T47D (cell line): ENCODE results near the gene AXL.
"Not testable (repeated sequence)": the region's sequence is repeated elsewhere in the genome, so short reads cannot be mapped to it uniquely, and the experiment has no call there.

Source experiments
- DNase-seq, 2 experiments: peaks; one replicate each; pipeline versions ENCODE4 v3.0.0 to v3.0.0-alpha.2; 2011 to 2012; ENCODE audit warnings: low read depth in 1 of 2, low spot score in 1 of 2
- JUND ChIP-seq: IDR thresholded peaks from 2 replicates; pipeline ENCODE4 v1.6.1; 2012; ENCODE audit warnings: low read depth
- in situ Hi-C: cut with HindIII; loops from 2 replicates; pipeline ENCODE4 v1.10.0; 2016; ENCODE audit warnings: low sequenced_read_pairs, low pct_unique_long_range_greater_than_20kb

Gene AXL

DNA sequence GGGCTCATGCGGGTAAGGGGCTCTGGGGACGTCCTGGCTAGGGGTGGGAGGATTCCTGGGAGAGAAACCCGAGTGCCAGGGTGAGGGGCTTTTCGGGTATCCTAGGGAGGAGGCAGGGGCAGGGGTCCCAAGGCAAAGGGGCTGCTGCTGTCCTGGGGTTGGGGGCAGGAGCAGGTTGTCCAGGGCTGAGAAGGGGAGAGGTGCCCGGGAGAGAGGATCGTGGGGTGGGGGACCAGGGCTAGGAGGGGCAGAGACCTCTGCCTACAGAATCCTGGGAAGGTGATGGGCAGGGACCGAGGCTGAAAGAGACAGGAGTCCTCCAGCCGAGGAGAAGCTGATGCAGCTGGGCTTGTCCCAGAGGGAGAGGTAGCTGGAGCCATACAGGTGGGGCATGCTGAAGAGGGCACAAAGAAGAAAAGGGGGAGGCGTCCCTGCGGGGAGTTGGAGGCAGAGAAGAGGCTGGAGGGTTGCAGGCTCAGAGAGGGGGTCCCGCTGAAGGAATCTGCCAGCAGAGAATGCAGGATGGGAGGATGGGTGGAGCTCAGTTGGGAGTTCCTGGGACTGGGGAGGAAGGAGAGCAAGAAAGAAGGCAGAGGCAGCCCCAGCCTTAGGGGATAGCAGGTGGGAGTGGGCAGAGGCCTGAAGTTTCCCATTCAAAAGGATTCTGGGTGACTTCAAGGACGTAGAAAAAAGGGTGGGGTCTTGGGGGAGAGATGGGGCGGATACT is 25.4 kb upstream of the AXL start:
- DNase-seq: no peak
- no peak for TF ChIP-seq JUND
- in situ Hi-C loops: no loop called here

DNA sequence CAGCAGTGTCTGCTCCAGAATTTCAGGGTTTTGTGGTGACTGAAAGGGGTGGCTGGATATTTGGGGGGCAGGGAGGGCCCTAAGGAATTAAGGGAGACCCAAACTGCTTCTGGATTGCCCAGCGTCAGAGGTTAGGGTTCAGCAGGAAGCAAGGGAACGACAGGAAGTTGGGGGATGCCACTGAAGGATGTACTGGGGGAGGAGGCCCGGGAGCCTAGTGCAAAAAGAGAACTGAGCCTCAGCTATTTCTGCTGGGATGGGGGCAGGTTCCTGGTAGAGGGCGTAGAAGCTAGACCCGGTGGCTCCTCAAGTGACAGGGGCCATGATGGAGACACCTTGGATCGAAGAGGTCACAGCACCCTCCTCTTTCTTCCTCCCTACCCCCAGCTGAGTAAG is 24.9 kb upstream of the AXL start:
- in situ Hi-C loops: no loop called here
- TF ChIP-seq JUND: no peak
- no peak for DNase-seq

DNA sequence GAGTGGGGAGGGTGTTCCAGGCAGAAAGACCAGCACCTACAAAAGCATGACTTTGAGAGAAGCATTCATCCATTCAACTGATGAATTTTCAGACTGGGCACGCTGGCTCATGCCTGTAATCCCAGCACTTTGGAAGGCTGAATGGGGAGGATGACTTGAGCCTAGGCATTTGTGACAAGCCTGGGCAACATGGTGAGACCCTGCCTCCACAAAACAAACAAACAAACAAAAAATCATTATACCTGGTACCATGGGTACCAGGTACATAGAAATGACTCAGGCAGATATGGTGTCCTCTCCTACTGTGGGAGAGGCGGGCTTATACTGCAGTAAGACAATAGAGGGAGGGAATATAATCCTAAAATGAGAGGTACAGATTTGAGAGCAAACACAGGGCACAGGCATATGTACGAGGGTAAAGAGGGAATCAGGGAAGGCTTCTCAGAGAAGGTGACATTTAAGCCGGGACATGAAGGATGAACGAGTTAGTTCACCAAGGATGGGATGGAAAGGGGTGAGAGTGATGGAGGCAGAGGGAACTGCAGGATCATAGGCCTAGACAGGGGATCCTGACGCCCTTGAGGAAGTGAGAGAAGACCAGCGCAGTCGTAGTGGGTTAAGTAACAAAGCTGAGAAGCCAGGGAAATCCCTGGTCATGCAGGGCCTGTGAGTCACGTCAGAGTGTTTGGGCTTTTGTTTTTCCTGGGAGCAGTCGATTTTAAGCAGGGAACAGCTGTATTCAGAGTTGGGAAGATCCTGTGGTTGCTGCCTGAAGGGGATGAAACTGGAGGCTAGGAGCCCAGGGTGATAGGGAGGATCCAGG is 23.1 kb upstream of the AXL start:
- DNase-seq: no peak
- in situ Hi-C loops: no loop called here
- no peak for TF ChIP-seq JUND

DNA sequence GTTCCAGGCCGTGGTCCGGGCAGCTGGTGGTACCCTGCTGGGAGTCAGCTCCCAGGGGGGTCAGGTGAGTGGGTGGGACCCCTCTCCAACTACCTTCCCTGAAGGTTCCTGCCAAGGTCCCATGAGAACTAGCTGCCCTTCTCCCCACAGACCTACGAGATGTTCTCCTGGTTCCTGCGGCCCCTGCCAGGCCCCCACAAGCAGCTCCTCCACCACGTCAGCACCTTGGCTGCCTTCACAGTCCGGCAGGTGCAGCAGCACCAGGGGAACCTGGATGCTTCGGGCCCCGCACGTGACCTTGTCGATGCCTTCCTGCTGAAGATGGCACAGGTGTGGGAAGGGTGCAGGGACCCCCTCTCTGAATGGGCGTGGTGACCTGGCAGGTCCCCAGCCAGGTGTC is 20.5 kb upstream of the AXL start:
- TF ChIP-seq JUND: no peak
- in situ Hi-C loops: no loop called here
- no peak for DNase-seq

DNA sequence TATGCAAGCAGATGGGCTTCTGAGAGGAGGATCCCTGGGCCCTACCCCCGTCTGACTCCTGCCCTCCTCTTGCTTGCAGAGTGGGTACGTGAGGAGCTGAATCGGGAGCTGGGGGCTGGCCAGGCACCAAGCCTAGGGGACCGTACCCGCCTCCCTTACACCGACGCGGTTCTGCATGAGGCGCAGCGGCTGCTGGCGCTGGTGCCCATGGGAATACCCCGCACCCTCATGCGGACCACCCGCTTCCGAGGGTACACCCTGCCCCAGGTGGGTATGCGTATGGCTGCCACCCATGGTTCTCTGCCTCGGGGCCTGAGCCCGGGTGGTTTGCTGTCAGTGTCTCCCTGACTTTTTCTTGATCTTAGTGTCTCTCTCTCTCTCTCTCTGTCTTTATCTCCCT is 15.7 kb upstream of the AXL start:
- TF ChIP-seq JUND: no peak
- no peak for DNase-seq
- in situ Hi-C loops: no loop called here

DNA sequence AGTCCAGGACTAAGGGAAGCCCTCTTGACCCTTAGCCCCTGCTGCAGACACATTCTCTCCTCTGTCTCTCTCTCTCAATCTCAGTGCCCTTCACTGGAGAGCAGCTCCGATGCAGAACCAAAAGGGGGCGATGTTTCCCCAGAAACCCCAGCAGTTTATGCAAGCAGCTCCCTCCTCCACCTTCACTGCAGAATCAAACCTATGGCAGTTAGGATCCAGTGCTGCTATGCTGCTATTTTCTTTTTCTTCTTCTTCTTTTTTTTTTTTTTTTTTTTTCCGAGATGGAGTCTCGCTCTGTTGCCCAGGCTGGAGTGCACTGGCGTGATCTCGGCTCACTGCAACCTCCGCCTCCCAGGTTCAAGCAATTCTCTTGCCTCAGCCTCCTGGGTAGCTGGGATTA is 14.7 kb upstream of the AXL start:
- in situ Hi-C loops: not testable (repeated sequence)
- peak; percentile 52 to 82 for DNase-seq

DNA sequence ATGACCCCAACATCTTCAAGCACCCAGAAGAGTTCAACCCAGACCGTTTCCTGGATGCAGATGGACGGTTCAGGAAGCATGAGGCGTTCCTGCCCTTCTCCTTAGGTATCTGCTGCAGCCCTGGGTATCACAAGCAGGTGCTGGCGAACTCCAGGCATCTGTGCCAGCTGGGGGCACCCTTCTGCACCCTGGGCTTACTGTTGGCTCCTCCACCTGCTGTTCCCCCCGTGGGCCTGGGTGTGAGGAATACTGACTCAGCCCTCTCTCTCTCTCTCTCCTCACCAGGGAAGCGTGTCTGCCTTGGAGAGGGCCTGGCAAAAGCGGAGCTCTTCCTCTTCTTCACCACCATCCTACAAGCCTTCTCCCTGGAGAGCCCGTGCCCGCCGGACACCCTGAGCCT is 13.0 kb upstream of the AXL start:
- DNase-seq: no peak
- TF ChIP-seq JUND: no peak
- in situ Hi-C loops: no loop called here

DNA sequence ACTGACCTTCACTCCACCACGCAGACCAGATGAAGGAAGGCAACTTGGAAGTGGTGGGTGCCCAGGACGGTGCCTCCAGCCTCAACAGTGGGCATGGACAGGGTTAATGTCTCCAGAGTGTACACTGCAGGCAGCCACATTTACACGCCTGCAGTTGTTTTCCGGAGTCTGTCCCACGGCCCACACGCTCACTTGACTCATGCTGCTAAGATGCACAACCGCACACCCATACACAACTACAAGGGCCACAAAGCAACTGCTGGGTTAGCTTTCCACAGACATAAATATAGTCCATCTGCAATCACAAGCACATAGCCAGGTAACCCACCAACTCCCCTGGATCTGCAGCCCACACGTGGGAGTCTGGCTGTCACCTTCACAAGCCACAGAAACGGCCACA is 12.6 kb upstream of the AXL start:
- in situ Hi-C loops: no loop called here
- DNase-seq: no peak
- no peak for TF ChIP-seq JUND

DNA sequence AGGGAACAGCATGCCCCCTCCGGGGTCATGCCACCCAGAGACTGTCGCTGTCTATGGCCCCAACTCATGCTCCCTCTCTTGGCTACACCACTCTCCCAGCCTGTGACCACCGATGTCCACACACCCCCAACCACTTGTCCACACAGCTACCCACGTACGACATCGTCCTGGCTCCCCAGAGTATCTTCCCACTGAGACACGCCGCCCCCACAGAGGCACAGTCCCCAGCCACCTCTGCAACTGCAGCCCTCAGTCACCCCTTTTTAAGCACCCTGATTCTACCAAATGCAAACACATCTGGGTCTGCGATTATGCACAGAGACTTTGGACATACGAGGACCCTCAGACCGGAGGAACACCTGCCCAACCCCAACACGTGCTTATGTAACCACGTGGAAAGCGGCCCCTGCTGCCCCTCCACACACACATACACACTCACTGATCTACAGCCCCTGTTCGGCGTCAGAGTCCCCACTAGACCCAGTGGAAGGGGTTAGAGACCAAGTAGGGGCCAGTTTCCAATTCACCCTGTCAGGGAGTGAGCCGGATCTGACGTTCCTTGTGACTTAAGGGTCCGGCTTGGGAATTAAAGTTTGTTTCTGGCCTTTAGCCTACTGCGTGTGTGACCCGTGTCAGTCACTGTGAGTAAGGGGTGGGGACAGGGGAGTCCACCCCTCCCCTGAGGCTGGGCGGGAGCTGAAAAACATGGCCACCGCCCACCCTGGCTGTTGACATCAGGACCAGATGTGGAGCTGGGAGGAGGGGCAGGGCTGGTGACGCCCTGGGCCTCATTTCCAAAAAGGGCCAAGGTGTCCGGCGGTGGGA is 11.9 kb upstream of the AXL start:
- in situ Hi-C loops: no loop called here
- no peak for TF ChIP-seq JUND
- DNase-seq: no peak

DNA sequence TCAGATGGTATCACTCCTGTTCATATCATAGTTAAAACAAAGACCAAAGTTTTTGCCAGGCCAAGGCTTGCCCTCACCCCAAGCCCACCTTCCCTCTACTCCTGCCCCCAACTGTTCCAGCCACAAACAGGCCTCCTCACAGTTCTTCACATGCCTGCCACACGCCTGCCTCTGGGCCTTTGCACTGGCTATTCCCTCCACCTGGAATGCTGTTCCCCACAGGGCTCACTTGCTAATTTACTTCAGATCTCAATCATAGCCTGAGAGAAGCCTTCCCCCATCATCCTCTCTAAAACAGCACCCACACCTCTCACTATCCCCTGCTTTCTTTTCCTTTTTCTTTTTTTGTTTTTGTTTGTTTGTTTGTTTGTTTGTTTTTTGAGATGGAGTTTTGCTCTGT is 4.9 kb upstream of the AXL start:
- in situ Hi-C loops: no loop called here
- no peak for TF ChIP-seq JUND
- no peak for DNase-seq

DNA sequence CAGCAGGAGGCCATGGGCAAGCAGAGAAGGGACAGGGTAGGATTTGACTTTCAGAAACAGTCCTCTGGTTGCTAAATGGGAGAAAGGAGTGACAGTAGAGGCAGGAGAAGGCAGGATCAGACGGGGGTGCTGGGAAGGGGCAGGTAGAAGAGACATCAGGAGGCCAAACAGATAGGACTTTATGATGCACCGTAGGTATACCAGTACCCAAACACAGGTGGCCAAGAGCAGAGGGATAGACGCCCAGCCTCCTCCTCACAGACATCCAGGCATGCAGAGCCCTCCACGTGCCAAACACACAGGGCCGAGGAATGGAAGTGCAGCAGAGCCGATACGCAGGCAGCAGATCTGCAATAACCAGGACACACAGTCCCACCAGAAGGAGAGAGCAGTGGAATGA is 1.3 kb upstream of the AXL start:
- in situ Hi-C loops: no loop called here
- DNase-seq: no peak
- TF ChIP-seq JUND: no peak

DNA sequence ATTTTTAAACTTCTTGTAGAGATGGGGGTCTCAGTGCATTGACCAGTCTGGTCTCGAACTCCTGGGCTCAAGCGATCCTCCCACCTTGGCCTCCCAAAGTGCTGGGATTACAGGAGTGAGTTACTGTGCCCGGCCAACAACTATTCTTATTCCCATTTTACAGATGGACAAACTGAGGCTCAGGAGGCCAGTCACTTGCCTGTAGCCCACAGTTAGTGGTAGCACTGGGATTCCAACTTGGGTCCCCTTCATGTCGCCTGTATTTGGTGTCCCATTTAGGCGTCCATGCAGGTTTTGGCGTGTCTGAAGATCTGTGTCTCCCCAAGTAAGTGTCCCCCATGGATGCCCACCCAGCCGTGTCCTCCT is 791 bp upstream of the AXL start:
- TF ChIP-seq JUND: no peak
- in situ Hi-C loops: no loop called here
- DNase-seq: no peak
